Cerebellar cortex (tissue), 1 donor: ENCODE results near the gene KIF26B.
"Not testable (repeated sequence)": the region's sequence is repeated elsewhere in the genome, so short reads cannot be mapped to it uniquely, and the experiment has no call there.

Experiments used
- DNase-seq: peaks from one replicate; pipeline ENCODE4 v3.0.0-alpha.2; 2015; ENCODE audit warnings: low spot score

Gene KIF26B

GRCh38 chr1:245650441-245650960, 495.7 kb downstream of the KIF26B start:
- DNase-seq, result no peak

DNA sequence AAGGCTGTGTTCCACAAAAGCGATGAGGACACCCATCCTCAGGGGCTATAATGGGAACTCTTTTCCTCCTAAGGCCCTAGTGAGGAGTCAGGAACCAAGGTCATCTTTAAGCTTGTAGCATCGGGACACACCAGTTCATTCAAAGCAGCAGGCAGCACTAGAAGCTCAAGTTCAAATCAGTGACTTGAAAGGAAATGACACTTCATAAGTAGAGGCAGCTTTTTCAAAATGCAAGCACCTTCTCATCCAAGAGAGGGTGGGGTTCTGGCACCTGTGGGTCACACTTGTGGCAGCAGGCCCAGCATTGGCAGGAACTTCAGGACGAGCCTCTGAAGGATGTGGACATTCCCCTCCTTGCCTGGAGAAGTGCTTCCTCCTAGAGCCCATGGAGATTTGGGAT, 496.3 kb downstream of the KIF26B start:
- DNase-seq, result no peak

GRCh38 chr1:245652116-245652515, 497.3 kb downstream of the KIF26B start:
- DNase-seq, result no peak

DNA sequence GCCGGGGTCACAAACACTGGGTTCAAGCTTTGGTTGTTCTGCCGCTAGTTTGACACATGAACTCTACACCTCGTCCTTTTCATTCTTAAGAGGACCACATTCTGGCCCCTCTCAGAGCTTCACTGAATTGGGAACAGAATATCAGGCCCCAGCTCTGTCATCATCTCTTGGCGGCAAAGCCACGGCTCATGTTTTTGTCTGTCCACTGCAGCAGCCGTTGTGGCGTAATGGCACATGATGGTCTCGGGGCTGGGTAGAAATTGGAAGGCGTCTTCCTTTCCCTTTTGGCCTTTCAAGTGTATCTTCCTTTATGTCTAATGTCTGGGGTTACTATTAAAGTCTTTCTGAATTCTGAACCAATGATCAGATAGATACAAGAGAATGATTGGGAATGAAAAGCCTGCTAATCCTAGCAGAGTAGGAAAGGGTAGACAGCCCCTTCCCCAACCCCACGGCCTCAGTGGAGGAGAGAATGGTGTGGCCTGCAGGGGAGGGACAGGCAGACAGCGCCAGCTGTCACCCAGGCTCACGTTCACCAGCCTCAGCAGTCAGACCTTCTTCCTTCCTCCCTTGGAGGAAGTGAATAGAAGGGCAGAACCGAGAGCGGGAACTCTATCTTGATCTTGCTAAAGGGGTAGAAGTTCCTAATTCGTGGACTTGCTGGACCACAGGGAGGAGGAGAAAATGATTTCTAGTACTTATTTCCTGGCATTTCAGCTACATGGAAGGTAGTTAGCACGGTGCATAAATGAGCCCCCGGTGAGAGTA, 498.1 kb downstream of the KIF26B start:
- no peak for DNase-seq

- no peak for DNase-seq
Measured at GRCh38 chr1:245654460-245655050, 499.8 kb downstream of the KIF26B start.

GRCh38 chr1:245656189-245656717, 501.5 kb downstream of the KIF26B start:
- no peak for DNase-seq

- no peak for DNase-seq
Measured at GRCh38 chr1:245657371-245657770, 502.6 kb downstream of the KIF26B start.

- no peak for DNase-seq
Measured at GRCh38 chr1:245663373-245663772, 508.6 kb downstream of the KIF26B start.

DNA sequence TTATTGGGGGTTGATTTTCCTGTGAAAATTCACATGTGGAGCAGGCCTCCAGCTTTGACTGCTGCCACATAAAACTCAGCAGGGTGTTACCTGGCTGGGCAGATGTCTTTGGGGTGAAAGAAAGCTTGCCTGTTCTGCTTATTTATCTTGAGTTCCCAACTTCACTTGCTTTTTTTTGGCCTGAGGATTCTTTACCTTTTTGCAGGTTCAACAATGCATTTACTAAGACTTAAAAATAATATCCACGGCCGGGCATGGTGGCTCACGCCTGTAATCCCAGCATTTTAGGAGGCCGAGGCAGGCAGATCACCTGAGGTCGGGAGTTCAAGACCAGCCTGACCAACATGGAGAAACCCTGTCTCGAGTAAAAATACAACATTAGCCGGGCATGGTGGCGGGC, 509.1 kb downstream of the KIF26B start:
- DNase-seq, result no peak

- no peak for DNase-seq
Measured at GRCh38 chr1:245666412-245666811, 511.6 kb downstream of the KIF26B start.

- no peak for DNase-seq
Measured at GRCh38 chr1:245671349-245671748, 516.6 kb downstream of the KIF26B start.

DNA sequence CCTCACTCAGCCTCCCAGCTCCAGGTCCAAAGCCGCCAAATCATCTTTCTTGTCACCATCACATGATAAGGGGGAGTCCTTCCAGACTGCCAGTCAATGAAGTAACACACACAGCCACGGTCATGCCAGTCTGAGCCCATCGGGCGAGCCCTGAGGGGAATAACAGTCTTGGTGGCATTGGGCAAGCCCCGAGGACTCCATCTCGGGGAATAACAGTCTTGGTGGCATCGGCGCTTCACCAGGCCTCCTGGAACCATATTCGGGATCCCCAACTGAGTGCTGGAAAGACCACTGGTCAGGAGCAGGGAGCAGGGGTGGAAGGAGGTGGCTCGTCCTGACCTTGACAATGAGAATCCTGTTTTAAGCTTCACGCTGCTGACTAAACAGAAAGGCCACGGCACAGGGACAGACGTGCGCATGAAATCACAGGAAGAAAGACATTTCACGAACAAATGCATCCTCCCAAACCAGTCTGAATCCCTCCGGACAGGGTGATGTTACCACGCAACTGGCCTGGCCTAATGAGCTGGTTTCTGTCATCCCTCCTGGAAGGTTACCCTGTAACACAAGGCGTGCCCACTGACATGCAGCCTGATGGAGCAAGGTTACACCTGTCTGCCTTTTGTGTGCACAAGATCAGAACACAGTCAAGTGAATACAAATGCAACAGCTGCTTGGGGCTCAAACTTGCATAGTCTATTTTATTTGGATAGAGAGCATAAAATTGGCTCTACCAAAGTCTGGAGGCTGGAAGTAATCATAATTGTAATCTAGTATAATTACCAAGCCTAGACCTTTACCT, 517.4 kb downstream of the KIF26B start:
- no peak for DNase-seq

DNA sequence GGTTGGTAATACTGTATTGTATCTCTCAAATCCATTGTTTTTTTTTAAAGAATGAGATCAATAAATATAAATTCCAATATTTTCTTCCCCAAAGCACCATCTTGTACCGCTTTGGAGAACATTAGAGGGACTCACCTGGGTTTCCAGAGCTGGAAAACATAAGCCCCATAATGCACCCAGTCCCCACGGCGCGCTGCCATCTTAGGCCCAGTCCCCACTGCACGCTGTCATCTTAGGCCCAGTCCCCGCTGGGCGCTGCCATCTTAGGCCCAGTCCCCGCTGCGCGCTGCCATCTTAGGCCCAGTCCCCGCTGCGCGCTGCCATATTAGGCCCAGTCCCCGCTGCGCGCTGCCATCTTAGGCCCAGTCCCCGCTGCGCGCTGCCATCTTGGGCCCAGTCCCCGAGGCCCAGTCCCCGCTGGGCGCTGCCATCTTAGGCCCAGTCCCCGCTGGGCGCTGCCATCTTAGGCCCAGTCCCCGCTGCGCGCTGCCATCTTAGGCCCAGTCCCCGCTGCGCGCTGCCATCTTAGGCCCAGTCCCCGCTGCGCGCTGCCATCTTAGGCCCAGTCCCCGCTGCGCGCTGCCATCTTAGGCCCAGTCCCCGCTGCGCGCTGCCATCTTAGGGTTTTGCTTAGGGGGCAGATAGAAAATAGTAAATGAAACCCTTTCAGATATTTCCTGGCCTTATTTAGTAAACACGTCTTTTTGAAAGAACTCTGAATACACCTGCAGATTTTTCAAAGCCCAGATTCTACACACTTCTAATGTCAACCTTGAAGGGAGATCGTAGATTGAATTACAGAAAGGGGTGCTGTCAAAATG, 518.3 kb downstream of the KIF26B start:
- not testable (repeated sequence) for DNase-seq

DNA sequence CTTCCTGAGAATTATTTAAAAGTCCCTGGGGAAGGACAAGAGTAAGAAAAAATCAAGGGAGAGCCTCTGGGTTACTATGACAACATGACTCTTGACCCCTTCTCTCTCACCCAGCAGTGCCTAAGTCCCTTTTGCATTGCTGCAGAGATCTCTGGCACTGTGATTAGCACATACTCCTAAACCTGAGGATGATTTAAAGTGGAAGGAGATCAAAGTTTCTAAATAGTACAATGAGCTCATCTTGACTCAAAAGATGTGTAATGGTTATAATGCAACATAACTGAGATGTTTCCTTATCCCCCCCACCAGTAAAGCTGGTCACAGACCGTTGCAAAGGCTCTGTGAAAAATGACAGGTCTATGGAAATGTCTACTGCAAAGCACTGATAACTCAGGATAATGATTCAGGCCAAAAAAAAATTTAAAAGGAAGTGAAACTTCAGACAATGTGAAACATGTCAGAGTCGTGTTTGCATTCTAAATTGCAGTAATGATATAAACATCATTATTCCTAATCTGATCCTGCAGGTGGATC, 519.2 kb downstream of the KIF26B start:
- no peak for DNase-seq

DNA sequence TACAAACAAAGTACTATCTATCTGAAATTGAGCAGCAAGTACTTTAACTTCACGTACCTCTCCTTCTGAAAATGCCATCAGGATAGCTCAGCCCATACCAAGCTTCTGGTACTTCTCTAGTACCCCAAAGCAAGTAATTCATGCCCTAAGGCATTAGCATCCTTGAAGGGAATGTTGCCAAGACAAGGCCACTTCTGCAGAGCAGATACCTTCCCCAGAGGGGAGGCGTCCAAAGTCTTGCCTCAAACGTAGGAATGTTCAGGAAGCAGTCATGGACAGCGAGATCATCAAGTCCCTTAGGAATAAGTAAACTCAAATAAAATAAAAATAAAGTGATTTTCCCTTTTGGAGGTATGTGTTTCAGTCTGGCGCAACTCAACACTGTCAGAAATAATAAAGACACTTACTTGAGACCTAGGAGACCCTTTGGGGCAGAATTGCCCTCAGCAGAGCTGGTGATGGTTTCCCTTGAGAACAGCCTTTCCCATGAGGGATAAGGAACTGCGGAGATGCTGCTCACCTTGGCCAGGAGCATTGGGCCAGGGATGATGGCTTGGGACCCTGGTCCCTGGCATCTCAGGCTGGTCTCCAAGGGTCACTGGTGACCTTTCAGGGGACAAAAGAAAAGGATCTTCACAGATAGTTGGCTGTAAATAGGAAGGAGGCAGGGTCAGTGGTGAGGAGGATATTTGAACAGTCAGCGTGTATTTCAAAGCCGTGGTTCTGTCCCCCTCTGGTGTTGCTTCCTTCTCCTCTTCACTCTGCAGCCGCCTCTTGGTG, 522.9 kb downstream of the KIF26B start:
- no peak for DNase-seq

DNA sequence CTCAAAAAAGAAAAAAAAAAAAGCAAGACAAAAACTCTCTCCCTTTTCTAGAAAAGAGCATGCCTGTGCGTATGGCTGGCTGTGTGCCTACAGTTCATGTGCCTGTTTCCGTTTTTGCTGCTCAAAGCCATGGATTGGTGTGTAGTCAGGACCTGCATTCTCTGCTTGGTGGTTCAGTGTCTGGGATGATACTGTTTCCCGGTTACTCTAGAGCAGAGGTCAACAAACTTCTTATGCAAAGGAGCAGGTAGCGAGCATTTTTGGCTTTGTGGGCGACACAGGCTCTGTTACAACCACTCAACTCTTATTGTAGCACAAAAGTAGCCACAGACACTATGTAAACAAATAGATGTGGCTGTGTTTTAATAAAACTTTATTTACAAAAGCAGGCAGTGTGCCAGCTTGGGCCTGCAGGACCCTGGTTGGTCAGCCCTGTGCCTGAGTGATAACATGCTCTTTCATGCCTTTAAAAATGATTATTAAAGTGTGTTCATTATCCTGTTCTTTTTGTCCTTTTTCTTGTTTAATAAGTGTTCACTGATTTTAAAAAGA, 524.2 kb downstream of the KIF26B start:
- DNase-seq, result no peak

DNA sequence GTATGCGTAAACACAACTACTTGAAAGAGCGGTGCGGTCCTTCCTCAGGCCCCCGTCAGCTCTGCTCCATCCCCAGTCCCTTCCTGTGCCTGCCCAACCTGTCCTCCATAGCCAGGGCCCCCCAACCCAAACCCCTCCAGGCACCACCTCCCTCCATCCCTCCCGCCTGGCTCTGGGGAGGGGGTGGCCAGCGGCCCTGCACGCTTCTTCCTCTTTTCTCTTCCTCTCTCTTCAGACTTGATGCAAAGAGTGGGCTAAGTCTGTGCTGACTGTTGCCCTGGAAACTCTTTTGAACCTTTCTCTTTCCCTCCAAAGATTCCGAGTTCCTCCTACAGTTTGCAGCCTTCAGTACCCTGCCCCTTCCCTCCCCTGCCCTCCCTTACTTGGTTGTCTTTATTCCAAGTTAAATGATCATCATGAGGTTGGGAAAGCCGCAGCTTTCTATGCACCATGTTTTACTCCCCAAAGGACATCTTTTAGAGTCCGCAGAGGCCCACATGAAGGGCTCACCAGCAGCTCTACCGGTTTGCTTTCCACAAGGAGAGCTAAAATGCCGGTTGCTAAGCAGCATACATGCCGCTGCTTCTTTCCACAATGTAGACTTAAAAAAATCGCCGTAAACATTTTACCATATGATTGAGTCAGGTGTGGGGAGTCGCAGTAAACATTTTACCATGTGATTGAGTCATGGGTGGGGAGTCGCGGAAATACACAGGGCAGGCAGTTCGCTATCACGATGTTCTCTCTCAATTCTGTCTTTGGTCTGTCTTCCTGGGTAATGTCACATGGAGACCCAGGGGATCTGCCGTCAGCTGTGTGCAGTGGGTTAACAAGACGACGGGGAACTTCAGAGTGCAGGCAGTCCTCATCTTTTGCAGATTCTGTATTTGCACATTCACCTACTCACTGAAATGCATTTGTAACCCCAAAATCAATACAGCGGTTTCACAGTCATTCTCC, 525.3 kb downstream of the KIF26B start:
- DNase-seq, result no peak

DNA sequence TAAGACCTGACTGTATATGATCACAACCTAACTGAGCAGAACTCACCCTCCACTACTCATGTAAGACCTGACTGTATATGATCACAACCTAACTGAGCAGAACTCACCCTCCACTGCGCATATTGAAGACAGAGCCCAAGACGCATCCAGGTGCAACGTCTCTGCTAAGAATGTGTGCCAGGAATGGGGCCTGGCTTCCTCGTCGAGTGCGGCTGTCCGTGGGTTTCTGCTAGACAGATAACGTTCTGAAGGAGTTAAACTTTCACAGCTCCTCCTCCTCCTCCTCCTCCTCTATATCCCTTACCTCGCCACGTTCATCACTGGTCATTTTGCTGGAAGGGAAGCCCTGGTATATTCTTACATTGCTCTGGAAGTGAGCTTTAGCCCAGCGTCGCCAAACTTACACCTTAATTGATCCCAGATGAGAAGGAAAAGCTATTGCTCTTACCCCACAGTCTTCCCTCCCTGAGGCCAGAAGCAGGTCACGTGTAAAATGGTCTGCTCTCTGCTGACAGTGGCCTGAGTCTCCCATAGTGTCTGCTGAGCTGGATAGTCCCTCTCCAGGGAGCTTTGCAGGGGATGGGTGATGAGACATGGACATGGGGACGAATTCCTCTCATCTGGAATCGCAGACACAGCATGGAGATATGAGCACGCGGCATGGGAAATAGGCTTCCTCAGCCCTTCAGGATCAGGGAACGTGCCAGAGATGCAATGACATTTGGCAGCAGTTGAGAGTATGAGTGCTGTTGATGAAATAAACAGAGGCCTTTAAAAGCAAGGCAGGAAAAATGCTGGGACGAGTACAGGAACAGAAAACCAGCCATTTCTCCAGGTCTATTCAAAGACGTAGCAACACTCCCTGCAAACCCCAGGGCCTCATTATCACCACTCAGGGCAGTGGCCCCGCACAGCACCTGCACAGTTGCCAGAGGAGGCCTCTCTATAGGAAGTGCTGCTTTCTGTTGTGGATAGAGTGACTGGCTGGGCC, 528.1 kb downstream of the KIF26B start:
- DNase-seq, result peak; percentile 81
